ENCODE data around the gene PTGS2. TPM values are rescaled to one million over a fixed set of nuclear protein-coding genes. Genes with fewer than 3 reads are reported as not detected.

Gene PTGS2
- total RNA-seq, 4 donors from 2014 or later = 5.9 to 28.3 (median 8.3) TPM

DNA sequence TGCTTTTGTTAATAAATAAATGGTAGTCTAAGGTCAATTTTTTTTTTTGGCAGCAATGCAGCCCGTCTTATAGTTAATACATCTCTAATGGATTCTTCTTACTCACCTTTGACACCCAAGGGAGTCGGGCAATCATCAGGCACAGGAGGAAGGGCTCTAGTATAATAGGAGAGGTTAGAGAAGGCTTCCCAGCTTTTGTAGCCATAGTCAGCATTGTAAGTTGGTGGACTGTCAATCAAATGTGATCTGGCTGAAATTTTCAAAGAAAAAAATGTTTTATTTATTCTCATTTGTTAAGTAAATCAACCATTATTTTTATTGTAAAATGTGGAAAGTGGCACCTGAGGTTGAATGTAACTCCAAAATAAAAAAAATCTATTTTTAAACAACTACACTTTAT, 2.1 kb downstream of the PTGS2 start:
- H3K27me3 ChIP-seq = peaks cover 16% of the 10 kb centered on the region
- in situ Hi-C loops (cut with MboI; ENCODE audit: low pct_ligation_motif_present in 1 of 4, low pct_unique_long_range_greater_than_20kb in 1 of 4, low sequenced_read_pairs in 3 of 4) = loop anchor here in 1 of 4 donors (25.0 kb wide), 1 partner anchor 191 kb away; no protein-coding TSS in a partner anchor
- H3K27ac ChIP-seq = peak overlapping the region in 2 of 4 donors; percentile 85 to 92
- H3K9me3 ChIP-seq = no peaks in the 10 kb centered on the region
- H3K4me1 ChIP-seq = peaks cover 0 to 8% (median 0%) of the 10 kb centered on the region in 4 donors
- TF ChIP-seq, protein P1, sequence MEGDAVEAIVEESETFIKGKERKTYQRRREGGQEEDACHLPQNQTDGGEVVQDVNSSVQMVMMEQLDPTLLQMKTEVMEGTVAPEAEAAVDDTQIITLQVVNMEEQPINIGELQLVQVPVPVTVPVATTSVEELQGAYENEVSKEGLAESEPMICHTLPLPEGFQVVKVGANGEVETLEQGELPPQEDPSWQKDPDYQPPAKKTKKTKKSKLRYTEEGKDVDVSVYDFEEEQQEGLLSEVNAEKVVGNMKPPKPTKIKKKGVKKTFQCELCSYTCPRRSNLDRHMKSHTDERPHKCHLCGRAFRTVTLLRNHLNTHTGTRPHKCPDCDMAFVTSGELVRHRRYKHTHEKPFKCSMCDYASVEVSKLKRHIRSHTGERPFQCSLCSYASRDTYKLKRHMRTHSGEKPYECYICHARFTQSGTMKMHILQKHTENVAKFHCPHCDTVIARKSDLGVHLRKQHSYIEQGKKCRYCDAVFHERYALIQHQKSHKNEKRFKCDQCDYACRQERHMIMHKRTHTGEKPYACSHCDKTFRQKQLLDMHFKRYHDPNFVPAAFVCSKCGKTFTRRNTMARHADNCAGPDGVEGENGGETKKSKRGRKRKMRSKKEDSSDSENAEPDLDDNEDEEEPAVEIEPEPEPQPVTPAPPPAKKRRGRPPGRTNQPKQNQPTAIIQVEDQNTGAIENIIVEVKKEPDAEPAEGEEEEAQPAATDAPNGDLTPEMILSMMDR (IDR thresholded peaks at IDR 0.05) = no peak
- TF ChIP-seq POLR2AphosphoS5 (IDR thresholded peaks at IDR 0.05) = no peak
- no peak for TF ChIP-seq EP300 (IDR thresholded peaks at IDR 0.05; ENCODE audit: low read depth)
- TF ChIP-seq POLR2A (IDR thresholded peaks at IDR 0.05) = no peak
- no peaks in the 10 kb centered on the region for H3K36me3 ChIP-seq
- intact Hi-C loops (cut with DNase I; ENCODE audit: low total_unique reads) = no loop called here
- no peak overlapping the region for H3K4me3 ChIP-seq
- DNase-seq = no peak
- 61 to 77% methylated on average over 2 of the region's 2 CpGs for WGBS, 2 donors (ENCODE audit: low coverage in 1 of 2)

DNA sequence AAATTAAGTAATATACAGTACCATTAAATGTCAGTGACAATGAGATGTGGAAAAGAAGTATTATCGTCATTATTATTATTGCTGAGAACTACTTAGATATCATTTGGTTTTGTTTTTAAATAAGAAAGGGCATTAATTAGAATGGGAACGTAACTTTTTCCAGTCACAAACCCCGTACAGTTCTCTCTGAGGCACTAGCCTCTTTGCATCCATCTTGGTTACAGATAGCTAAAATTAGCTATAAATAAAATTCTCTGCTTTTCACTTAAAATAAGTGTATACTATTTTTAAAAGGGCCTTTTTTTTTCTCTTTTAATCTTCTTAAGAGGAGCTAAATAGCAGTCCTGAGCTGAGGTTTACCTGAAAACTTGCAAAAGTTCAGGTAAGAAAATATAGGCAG, 7.6 kb downstream of the PTGS2 start:
- TF ChIP-seq POLR2A (IDR thresholded peaks at IDR 0.05) (no peak), POLR2AphosphoS5 (IDR thresholded peaks at IDR 0.05) (no peak), EP300 (IDR thresholded peaks at IDR 0.05; ENCODE audit: low read depth) (no peak)
- TF ChIP-seq, protein P1 (IDR thresholded peaks at IDR 0.05) = no peak
- Histone ChIP-seq H3K4me1 (no peaks in the 10 kb centered on the region), H3K9me3 (no peaks in the 10 kb centered on the region), H3K4me3 (no peak overlapping the region), H3K27ac (no peak overlapping the region), H3K36me3 (no peaks in the 10 kb centered on the region), H3K27me3 (no peaks in the 10 kb centered on the region)
- intact Hi-C loops (cut with DNase I; ENCODE audit: low total_unique reads) (no loop called here), in situ Hi-C loops (cut with MboI; ENCODE audit: low pct_ligation_motif_present in 1 of 4, low pct_unique_long_range_greater_than_20kb in 1 of 4, low sequenced_read_pairs in 3 of 4) (no loop called here)
- 85 to 89% methylated on average over 3 of the region's 3 CpGs for WGBS, 2 donors (ENCODE audit: low coverage in 1 of 2)
- DNase-seq = no peak

DNA sequence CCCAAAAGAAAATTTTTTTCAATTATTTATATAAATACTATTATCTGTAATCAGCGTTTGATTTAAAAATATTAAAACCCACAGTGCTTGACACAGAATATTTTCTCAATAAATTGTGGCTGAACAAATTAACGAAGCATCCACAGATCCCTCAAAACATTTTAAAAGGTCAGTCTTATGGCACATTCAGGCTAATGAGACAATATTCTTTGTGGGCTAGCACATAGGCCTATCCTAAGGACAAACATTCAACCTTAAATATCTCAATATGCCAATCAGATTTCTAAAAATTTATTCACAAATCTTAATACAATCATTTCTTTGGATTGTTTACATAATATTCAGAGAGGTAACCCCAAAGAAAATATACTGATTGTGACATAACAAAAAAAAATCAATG, 8.1 kb downstream of the PTGS2 start:
- intact Hi-C loops (cut with DNase I; ENCODE audit: low total_unique reads) (no loop called here), in situ Hi-C loops (cut with MboI; ENCODE audit: low pct_ligation_motif_present in 1 of 4, low pct_unique_long_range_greater_than_20kb in 1 of 4, low sequenced_read_pairs in 3 of 4) (no loop called here)
- H3K36me3 ChIP-seq = no peaks in the 10 kb centered on the region
- H3K27me3 ChIP-seq = no peaks in the 10 kb centered on the region
- no peaks in the 10 kb centered on the region for H3K4me1 ChIP-seq
- no peak for DNase-seq
- TF ChIP-seq POLR2A (IDR thresholded peaks at IDR 0.05) (no peak), EP300 (IDR thresholded peaks at IDR 0.05; ENCODE audit: low read depth) (no peak)
- no peaks in the 10 kb centered on the region for H3K9me3 ChIP-seq
- WGBS, 2 donors (ENCODE audit: low coverage in 1 of 2) = 81 to 86% methylated on average over 2 of the region's 2 CpGs
- H3K27ac ChIP-seq = no peak overlapping the region
- no peak overlapping the region for H3K4me3 ChIP-seq

DNA sequence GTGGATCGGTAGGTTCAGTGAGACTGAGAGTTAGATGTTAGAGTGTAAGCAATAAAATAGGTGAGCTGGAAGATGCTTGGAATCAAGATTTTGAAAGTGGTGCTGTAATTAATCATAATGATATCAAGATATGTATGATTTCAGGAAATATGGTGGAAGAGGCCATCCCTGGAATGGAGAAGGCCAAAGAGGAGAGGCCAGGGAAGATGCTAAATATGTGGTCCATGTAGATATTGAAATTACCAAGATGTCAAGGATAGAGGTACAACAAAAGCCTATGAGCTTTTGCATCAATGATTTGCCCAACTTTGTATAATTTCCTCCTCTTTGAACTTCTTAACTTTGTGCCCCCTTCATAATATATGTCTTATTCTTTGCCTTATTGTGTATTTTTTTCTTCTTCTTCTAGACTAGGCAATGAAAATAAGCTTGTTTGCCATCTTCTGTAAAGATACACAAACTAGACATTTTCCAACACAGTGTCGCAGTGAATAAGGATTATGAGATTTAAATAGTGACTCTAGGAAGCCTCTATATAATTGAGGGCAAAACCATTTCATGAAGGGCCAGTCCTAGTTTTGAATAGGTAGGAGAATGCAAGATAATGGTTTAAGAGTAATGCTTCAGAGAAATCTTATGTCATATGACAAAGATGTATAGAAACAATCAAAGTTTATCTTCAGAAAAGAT, 8.9 kb downstream of the PTGS2 start:
- no peaks in the 10 kb centered on the region for H3K27me3 ChIP-seq

More for the DNA sequence above, 8.9 kb downstream of the PTGS2 start:
- H3K9me3 ChIP-seq = no peaks in the 10 kb centered on the region
- intact Hi-C loops (cut with DNase I; ENCODE audit: low total_unique reads) = no loop called here
- H3K27ac ChIP-seq = no peak overlapping the region
- no peaks in the 10 kb centered on the region for H3K36me3 ChIP-seq
- TF ChIP-seq, protein P1 (IDR thresholded peaks at IDR 0.05) = no peak
- TF ChIP-seq POLR2A (IDR thresholded peaks at IDR 0.05) (no peak), EP300 (IDR thresholded peaks at IDR 0.05; ENCODE audit: low read depth) (no peak), POLR2AphosphoS5 (IDR thresholded peaks at IDR 0.05) (no peak)
- no peak for DNase-seq
- no peaks in the 10 kb centered on the region for H3K4me1 ChIP-seq
- no peak overlapping the region for H3K4me3 ChIP-seq
- 85% methylated on average over 2 of the region's 2 CpGs for WGBS, 2 donors (ENCODE audit: low coverage in 1 of 2)
- in situ Hi-C loops (cut with MboI; ENCODE audit: low pct_ligation_motif_present in 1 of 4, low pct_unique_long_range_greater_than_20kb in 1 of 4, low sequenced_read_pairs in 3 of 4) = no loop called here

Data from transverse colon (tissue), 4 donors.